ENCODE results near the gene EEF2.

Gene EEF2

DNA sequence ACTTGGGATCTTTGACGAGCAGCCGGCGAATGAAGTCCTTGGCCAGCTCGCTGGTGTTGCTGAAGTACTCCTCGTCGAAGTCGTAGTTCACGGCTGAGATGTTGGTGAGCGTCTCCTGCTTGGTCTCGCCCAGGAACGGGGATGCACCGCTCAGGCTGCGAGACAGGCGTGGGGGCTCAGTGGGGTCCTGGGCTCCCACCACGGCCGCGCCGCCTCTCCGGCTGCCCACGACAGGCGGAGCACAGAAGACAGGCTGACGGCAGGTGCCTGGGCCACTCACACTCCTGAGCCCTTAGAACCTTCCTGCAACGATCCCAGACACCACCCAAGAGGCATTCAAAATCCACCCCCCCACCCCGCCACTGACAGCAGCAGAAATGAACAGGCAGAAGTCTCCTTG is 24.3 kb downstream of the EEF2 start:
- Histone ChIP-seq H3K9me2 (ENCODE audit: low read depth, low read length) (no peaks in the 10 kb centered on the region), H3K36me3 (ENCODE audit: insufficient read depth, low read length) (peaks cover 57% of the 10 kb centered on the region), H3K4me3 (ENCODE audit: low read depth, low read length, poor library complexity, severe bottlenecking) (no peak overlapping the region), H3K79me2 (ENCODE audit: insufficient read depth, low read length) (no peaks in the 10 kb centered on the region), H3K27me3 (ENCODE audit: insufficient read depth, low read length) (no peaks in the 10 kb centered on the region), H3F3A (ENCODE audit: insufficient read depth, low read length) (no peaks in the 10 kb centered on the region), H3K9ac (ENCODE audit: low read length) (no peak overlapping the region), H4K20me1 (ENCODE audit: insufficient read depth, low read length) (no peaks in the 10 kb centered on the region), H3K4me1 (ENCODE audit: insufficient read depth, low read length, severe bottlenecking) (no peaks in the 10 kb centered on the region), H2AFZ (ENCODE audit: low read length) (no peak overlapping the region), H3K4me2 (ENCODE audit: low read length) (no peak overlapping the region), H3K27ac (ENCODE audit: low read depth, low read length, poor library complexity, severe bottlenecking) (no peak overlapping the region), H3K9me3 (ENCODE audit: low read length) (no peaks in the 10 kb centered on the region)
- TF ChIP-seq, protein P1, sequence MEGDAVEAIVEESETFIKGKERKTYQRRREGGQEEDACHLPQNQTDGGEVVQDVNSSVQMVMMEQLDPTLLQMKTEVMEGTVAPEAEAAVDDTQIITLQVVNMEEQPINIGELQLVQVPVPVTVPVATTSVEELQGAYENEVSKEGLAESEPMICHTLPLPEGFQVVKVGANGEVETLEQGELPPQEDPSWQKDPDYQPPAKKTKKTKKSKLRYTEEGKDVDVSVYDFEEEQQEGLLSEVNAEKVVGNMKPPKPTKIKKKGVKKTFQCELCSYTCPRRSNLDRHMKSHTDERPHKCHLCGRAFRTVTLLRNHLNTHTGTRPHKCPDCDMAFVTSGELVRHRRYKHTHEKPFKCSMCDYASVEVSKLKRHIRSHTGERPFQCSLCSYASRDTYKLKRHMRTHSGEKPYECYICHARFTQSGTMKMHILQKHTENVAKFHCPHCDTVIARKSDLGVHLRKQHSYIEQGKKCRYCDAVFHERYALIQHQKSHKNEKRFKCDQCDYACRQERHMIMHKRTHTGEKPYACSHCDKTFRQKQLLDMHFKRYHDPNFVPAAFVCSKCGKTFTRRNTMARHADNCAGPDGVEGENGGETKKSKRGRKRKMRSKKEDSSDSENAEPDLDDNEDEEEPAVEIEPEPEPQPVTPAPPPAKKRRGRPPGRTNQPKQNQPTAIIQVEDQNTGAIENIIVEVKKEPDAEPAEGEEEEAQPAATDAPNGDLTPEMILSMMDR (IDR thresholded peaks at IDR 0.05; ENCODE audit: low read length), result no peak
- TF ChIP-seq EZH2 (IDR thresholded peaks at IDR 0.05; ENCODE audit: borderline replicate concordance, low read length), result no peak

- no peak for TF ChIP-seq EZH2 (IDR thresholded peaks at IDR 0.05; ENCODE audit: borderline replicate concordance, low read length)
- TF ChIP-seq, protein P1 (IDR thresholded peaks at IDR 0.05; ENCODE audit: low read length), result no peak
- no peaks in the 10 kb centered on the region for H4K20me1 ChIP-seq (ENCODE audit: insufficient read depth, low read length)
- H3K9me3 ChIP-seq (ENCODE audit: low read length), result no peaks in the 10 kb centered on the region
- no peaks in the 10 kb centered on the region for H3K27me3 ChIP-seq (ENCODE audit: insufficient read depth, low read length)
- peaks cover 48% of the 10 kb centered on the region for H3K36me3 ChIP-seq (ENCODE audit: insufficient read depth, low read length)
- H3K9me2 ChIP-seq (ENCODE audit: low read depth, low read length), result no peaks in the 10 kb centered on the region
- H3K4me2 ChIP-seq (ENCODE audit: low read length), result no peak overlapping the region
- H3K4me3 ChIP-seq (ENCODE audit: low read depth, low read length, poor library complexity, severe bottlenecking), result no peak overlapping the region
- no peaks in the 10 kb centered on the region for H3F3A ChIP-seq (ENCODE audit: insufficient read depth, low read length)
- H2AFZ ChIP-seq (ENCODE audit: low read length), result no peak overlapping the region
- H3K79me2 ChIP-seq (ENCODE audit: insufficient read depth, low read length), result no peaks in the 10 kb centered on the region
- no peak overlapping the region for H3K9ac ChIP-seq (ENCODE audit: low read length)
- H3K27ac ChIP-seq (ENCODE audit: low read depth, low read length, poor library complexity, severe bottlenecking), result no peak overlapping the region
- H3K4me1 ChIP-seq (ENCODE audit: insufficient read depth, low read length, severe bottlenecking), result no peaks in the 10 kb centered on the region
Measured at GRCh38 chr19:3959766-3960131, 25.5 kb downstream of the EEF2 start.

DNA sequence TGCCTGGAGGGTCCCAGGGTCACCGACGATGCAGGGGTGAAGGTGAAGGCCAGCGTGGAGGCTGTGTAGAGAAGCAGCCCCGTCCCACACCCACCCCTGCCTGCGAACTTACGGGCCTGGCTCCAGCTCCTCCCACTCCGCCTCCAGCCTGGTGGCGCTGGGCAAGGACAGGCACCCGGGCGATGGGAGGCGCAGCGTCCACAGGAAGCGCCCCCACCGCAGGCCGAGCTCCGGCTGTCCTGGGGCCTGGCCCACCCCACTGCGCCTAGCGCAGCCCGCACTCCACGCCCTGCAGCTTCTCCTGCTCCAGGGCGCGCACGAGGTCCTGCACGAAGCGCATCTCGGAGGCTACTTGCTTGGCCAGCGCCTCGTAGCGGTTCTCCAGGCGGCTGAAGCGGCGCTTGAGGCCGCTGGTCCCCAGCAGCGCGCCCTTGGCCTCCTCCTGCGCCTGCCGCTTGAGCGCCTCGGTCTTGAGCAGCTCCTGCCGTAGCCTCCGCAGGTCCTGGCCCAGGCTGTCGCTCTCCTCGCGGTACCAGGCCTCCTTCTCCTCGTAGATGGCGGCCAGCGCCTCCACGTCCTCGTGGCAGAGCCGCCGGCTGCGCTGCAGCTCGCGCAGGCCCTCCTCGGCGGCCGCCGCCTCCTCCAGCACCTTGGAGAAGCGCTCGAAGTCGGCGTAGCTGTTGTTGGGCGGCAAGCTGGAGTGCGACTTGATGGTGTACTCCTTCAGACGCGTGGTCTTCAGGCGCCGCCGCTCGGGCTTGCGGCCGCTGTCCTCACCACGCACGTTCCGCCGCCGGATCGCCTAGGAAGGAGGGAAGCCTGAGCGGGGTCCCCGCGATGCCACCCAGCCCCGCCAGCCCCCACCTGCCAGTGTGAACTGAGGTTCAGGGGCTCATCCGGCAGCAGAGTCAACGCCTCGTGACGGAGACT is 26.2 kb downstream of the EEF2 start:
- H3K9me2 ChIP-seq (ENCODE audit: low read depth, low read length), result no peaks in the 10 kb centered on the region
- H3K27ac ChIP-seq (ENCODE audit: low read depth, low read length, poor library complexity, severe bottlenecking), result no peak overlapping the region
- peaks cover 45% of the 10 kb centered on the region for H3K36me3 ChIP-seq (ENCODE audit: insufficient read depth, low read length)
- no peaks in the 10 kb centered on the region for H3K79me2 ChIP-seq (ENCODE audit: insufficient read depth, low read length)
- H4K20me1 ChIP-seq (ENCODE audit: insufficient read depth, low read length), result no peaks in the 10 kb centered on the region
- H3K4me2 ChIP-seq (ENCODE audit: low read length), result no peak overlapping the region
- no peaks in the 10 kb centered on the region for H3K4me1 ChIP-seq (ENCODE audit: insufficient read depth, low read length, severe bottlenecking)
- no peak overlapping the region for H2AFZ ChIP-seq (ENCODE audit: low read length)
- H3F3A ChIP-seq (ENCODE audit: insufficient read depth, low read length), result no peaks in the 10 kb centered on the region
- no peaks in the 10 kb centered on the region for H3K27me3 ChIP-seq (ENCODE audit: insufficient read depth, low read length)
- H3K9me3 ChIP-seq (ENCODE audit: low read length), result no peaks in the 10 kb centered on the region
- H3K4me3 ChIP-seq (ENCODE audit: low read depth, low read length, poor library complexity, severe bottlenecking), result no peak overlapping the region
- TF ChIP-seq EZH2 (IDR thresholded peaks at IDR 0.05; ENCODE audit: borderline replicate concordance, low read length), result no peak
- TF ChIP-seq, protein P1 (IDR thresholded peaks at IDR 0.05; ENCODE audit: low read length), result no peak
- H3K9ac ChIP-seq (ENCODE audit: low read length), result no peak overlapping the region
